A549 (cell line): ENCODE measurements around the gene SYNJ2BP. TPM values are rescaled to one million over a fixed set of nuclear protein-coding genes. Genes with fewer than 3 reads are reported as not detected.
"Not testable (repeated sequence)": the region's sequence is repeated elsewhere in the genome, so short reads cannot be mapped to it uniquely, and the experiment has no call there.

ENCODE experiments used
- ATAC-seq, 2 experiments: fragments of 200-7000 bp in 1 of 2; fragments of >200 bp in 1 of 2; cut with Nextera tagmentation in 1 of 2; cut with Tn5 transposase in 1 of 2; 3 replicates each; pipeline versions ENCODE4 v1.8.0 to v1.9.1; 2018 to 2020; ENCODE audit warnings: mild to moderate bottlenecking in 1 of 2, moderate library complexity in 1 of 2
- CTCF ChIA-PET: fragments of 300-600 bp; sonication (Branson Sonifier 250); formaldehyde crosslinking; extraction: SDS; loops from one replicate; lab custom pipeline; 2021; ENCODE audit warnings: antibody characterized with exemption, inconsistent platforms; lab: Yijun Ruan, JAX
- POLR2A ChIA-PET: fragments of 350-600 bp; formaldehyde crosslinking; extraction: SDS; loops from one replicate; lab custom pipeline; 2021; ENCODE audit warnings: antibody characterized with exemption, inconsistent platforms; lab: Yijun Ruan, JAX
- DNase-seq, 2 experiments: peaks; one replicate each; pipeline versions ENCODE4 v3.0.0 to v3.0.0-alpha.2; 2011 to 2016; ENCODE audit warnings: low read depth in 1 of 2, low spot score in 1 of 2
- FAIRE-seq: peaks from 2 replicates; lab custom pipeline; 2011; peaks lifted over from hg19 to GRCh38; lab: Jason Lieb, UNC
- H3K27ac ChIP-seq, 2 experiments: fragments of >200 bp; sonication (Bioruptor Twin); formaldehyde crosslinking; 3 replicates each; pipeline ENCODE4 v1.5.1; 2016 to 2017
- H3K4me1 ChIP-seq: fragments of >200 bp; sonication (Bioruptor Twin); formaldehyde crosslinking; 3 replicates; pipeline ENCODE4 v1.6.1; 2016
- H3K4me2 ChIP-seq: fragments of >200 bp; sonication (Bioruptor Twin); formaldehyde crosslinking; 3 replicates; pipeline ENCODE4 v1.6.1; 2016
- H3K4me3 ChIP-seq: fragments of >200 bp; sonication (Bioruptor Twin); formaldehyde crosslinking; 3 replicates; pipeline ENCODE4 v1.5.1; 2016
- H3K9me3 ChIP-seq: fragments of >200 bp; sonication (Bioruptor Twin); formaldehyde crosslinking; 3 replicates; pipeline ENCODE4 v1.6.1; 2016
- CHD2 ChIP-seq: fragments of 150-350 bp; IDR thresholded peaks from 2 replicates; pipeline ENCODE4 v1.6.1; 2014; ENCODE audit warnings: low read length; ENCODE audit not compliant: partially characterized antibody
- ESRRA ChIP-seq: fragments of 150-350 bp; IDR thresholded peaks from 2 replicates; pipeline ENCODE4 v1.6.1; 2014; ENCODE audit warnings: mild to moderate bottlenecking, low read length, borderline replicate concordance
- HES2 ChIP-seq: fragments of >200 bp; sonication (Bioruptor Twin); formaldehyde crosslinking; IDR thresholded peaks from 2 replicates; pipeline ENCODE4 v1.6.1; 2016
- HEYL ChIP-seq: fragments of 250-450 bp; sonication (Bioruptor Pico); IDR thresholded peaks from 2 replicates; pipeline ENCODE4 v1.8.0; 2021; ENCODE audit warnings: mild to moderate bottlenecking, moderate library complexity
- HOXA7 ChIP-seq: fragments of 250-450 bp; sonication (Bioruptor Pico); IDR thresholded peaks from 2 replicates; pipeline ENCODE4 v1.5.0; 2020; ENCODE audit warnings: mild to moderate bottlenecking, moderate library complexity
- HOXB13 ChIP-seq: fragments of 250-450 bp; sonication (Bioruptor Pico); IDR thresholded peaks from 2 replicates; pipeline ENCODE4 v1.5.0; 2020; ENCODE audit warnings: low read depth, mild to moderate bottlenecking, moderate library complexity
- HOXB5 ChIP-seq: fragments of 250-450 bp; sonication (Bioruptor Pico); IDR thresholded peaks from 2 replicates; pipeline ENCODE4 v1.5.0; 2020; ENCODE audit warnings: mild to moderate bottlenecking, moderate library complexity
- JUN ChIP-seq, 2 experiments: fragments of >200 bp; sonication (Bioruptor Twin); formaldehyde crosslinking; IDR thresholded peaks; 2 replicates in 1 of 2; 3 replicates in 1 of 2; pipeline ENCODE4 v1.6.1; 2016 to 2017
- JUNB ChIP-seq: fragments of >200 bp; sonication (Bioruptor Twin); formaldehyde crosslinking; IDR thresholded peaks from 2 replicates; pipeline ENCODE4 v1.6.1; 2016
- KDM5A ChIP-seq: fragments of 200-600 bp; sonication (generic); IDR thresholded peaks from 2 replicates; pipeline ENCODE4 v1.6.1; 2016; ENCODE audit warnings: antibody characterized with exemption, mild to moderate bottlenecking
- MAZ ChIP-seq: fragments of 150-350 bp; IDR thresholded peaks from 2 replicates; pipeline ENCODE4 v1.6.1; 2014; ENCODE audit warnings: antibody characterized with exemption, low read depth, low read length, borderline replicate concordance
- RARB ChIP-seq: fragments of 250-450 bp; sonication (Bioruptor Pico); IDR thresholded peaks from 2 replicates; pipeline ENCODE4 v1.8.0; 2021; ENCODE audit warnings: mild to moderate bottlenecking, moderate library complexity
- RFX5 ChIP-seq: fragments of 450-650 bp; IDR thresholded peaks from 2 replicates; pipeline ENCODE4 v1.7.1; 2014; ENCODE audit warnings: antibody characterized with exemption, mild to moderate bottlenecking, moderate library complexity
- SMC3 ChIP-seq: fragments of >200 bp; sonication (Bioruptor Twin); formaldehyde crosslinking; IDR thresholded peaks from 3 replicates; pipeline ENCODE4 v1.6.1; 2018; ENCODE audit warnings: inconsistent platforms
- ZC3H11A ChIP-seq: fragments of 450-650 bp; IDR thresholded peaks from 2 replicates; pipeline ENCODE4 v1.6.1; 2014; ENCODE audit warnings: antibody characterized with exemption, mild to moderate bottlenecking
- WGBS: methylation state at CpG from one replicate; pipeline ENCODE4 v1.1.6; 2017; ENCODE audit errors: missing lambda C conversion rate; 5-methylcytosine and 5-hydroxymethylcytosine counted together
- polyA plus RNA-seq, 4 experiments: library from polyadenylated mRNA; depleted of rRNA in 3 of 4; stranded (reverse); fragments of >200 nt; fragmentation: RNase III in 1 of 4; extraction: RNeasy Plus Mini Kit Qiagen cat#74134 plus additional on column Dnase treatment in 1 of 4; gene quantifications; 2 replicates in 3 of 4; 3 replicates in 1 of 4; pipeline ENCODE4 v1.2.3, GENCODE V29; 2011 to 2017

Gene SYNJ2BP
- polyA plus RNA-seq, 2 of the 4 experiments (the other 2 are of a cell fraction): 13.0 to 31.9 TPM

- FAIRE-seq (no peak), DNase-seq (no peak), ATAC-seq (no peak)
- ChIA-PET CTCF (no interaction called here), POLR2A (no interaction called here)
- H3K27ac ChIP-seq: no peak overlapping the region
- no peak overlapping the region for H3K4me2 ChIP-seq
- no peak overlapping the region for H3K4me3 ChIP-seq
- H3K4me1 ChIP-seq: no peaks in the 10 kb centered on the region
- 1% methylated on average over 3 of the region's 4 CpGs for WGBS
- TF ChIP-seq RARB (no peak), CHD2 (no peak), JUN (IDR thresholded peaks at IDR 0.05) (no peak), HES2 (no peak), HEYL (no peak), MAZ (no peak), SMC3 (no peak), HOXB5 (CRISPR knock-in tag) (no peak), HOXB13 (no peak)
- peaks cover 25% of the 10 kb centered on the region for H3K9me3 ChIP-seq
Measured at GRCh38 chr14:70436867-70437266, 20.0 kb upstream of the SYNJ2BP start.

DNA sequence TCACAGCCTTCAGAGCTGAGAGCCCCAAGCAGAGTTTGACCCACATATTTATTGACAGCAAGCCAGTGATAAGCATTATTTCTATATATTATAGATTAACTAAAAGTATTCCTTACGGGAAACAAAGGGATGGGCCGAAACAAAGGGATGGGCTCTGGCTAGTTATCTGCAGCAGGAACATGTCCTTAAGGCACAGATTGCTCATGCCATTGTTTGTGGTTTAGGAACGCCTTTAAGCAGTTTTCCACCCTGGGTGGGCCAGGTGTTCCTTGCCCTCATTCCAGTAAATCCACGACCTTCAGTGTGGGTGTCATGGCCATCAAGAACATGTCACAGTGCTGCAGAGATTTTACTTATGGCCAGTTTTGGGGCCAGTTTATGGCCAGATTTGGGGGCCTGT, 9.7 kb upstream of the SYNJ2BP start:
- H3K4me3 ChIP-seq, H3K4me1 ChIP-seq, H3K27ac ChIP-seq, H3K4me2 ChIP-seq, POLR2A ChIA-PET, DNase-seq, CTCF ChIA-PET, FAIRE-seq, ATAC-seq: not testable (repeated sequence)
- H3K9me3 ChIP-seq: peaks cover 15% of the 10 kb centered on the region; the same call in 2 of the 3 replicates
- 17% methylated on average over 4 of the region's 4 CpGs for WGBS

DNA sequence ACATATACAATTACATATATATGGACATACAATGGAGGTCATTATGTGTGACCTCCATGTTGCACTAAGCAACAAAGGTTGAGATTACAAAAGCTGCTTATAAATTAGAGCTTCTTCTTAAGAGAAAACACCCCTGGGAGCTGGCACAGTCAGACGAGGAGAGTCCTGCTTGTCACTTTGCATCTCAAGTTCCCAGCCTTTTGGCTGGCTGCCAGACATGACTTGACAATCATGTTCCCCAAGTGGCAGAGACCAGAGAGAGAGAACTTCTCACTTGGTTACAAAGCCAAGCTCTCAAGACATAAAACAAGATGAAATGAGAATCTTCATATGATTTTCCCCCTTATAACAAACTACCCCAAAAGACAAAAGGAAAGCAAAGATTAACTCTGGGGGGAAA, 8.5 kb upstream of the SYNJ2BP start:
- Histone ChIP-seq H3K4me2 (no peak overlapping the region), H3K9me3 (peaks cover 7% of the 10 kb centered on the region; the same call in 2 of the 3 replicates), H3K4me3 (no peak overlapping the region), H3K4me1 (no peaks in the 10 kb centered on the region), H3K27ac (no peak overlapping the region)
- CTCF ChIA-PET: no interaction called here
- DNase-seq: no peak
- 6% methylated on average over 1 of the region's 1 CpG for WGBS
- TF ChIP-seq JUNB (no peak), RFX5 (no peak)
- POLR2A ChIA-PET: no interaction called here
- ATAC-seq: no peak
- no peak for FAIRE-seq

DNA sequence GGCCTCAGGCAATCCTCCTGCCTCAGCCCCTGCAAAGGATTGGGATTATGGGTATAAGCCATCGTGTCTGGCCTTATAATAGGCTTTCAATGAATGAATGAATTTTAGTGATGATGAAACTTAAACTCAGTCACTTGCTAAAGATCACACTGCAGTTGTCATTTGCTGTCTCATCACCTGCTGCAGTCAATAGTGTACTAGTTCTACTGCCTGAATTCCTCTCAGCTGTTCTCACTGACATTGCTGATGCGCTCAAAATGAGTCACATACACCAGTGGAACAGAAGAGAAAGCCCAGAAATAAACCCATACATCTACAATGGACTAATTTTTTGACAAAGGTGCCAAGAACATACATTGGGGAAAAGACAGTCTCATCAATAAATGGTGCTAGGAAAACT, 5.6 kb upstream of the SYNJ2BP start:
- FAIRE-seq (no peak), ATAC-seq (no peak), DNase-seq (no peak)
- Histone ChIP-seq H3K4me2 (no peak overlapping the region), H3K9me3 (peaks cover 4% of the 10 kb centered on the region; the same call in 1 of the 3 replicates), H3K4me1 (0 out of 3 replicates have a peak, but pooled peaks cover under 1% of the 10 kb centered on the region), H3K27ac (no peak overlapping the region), H3K4me3 (no peak overlapping the region)
- ChIA-PET POLR2A (no interaction called here), CTCF (no interaction called here)
- no peak for TF ChIP-seq KDM5A
- no peak for TF ChIP-seq HOXA7 (CRISPR knock-in tag)
- TF ChIP-seq ZC3H11A: no peak
- TF ChIP-seq ESRRA: no peak
- 26% methylated on average over 2 of the region's 2 CpGs for WGBS

DNA sequence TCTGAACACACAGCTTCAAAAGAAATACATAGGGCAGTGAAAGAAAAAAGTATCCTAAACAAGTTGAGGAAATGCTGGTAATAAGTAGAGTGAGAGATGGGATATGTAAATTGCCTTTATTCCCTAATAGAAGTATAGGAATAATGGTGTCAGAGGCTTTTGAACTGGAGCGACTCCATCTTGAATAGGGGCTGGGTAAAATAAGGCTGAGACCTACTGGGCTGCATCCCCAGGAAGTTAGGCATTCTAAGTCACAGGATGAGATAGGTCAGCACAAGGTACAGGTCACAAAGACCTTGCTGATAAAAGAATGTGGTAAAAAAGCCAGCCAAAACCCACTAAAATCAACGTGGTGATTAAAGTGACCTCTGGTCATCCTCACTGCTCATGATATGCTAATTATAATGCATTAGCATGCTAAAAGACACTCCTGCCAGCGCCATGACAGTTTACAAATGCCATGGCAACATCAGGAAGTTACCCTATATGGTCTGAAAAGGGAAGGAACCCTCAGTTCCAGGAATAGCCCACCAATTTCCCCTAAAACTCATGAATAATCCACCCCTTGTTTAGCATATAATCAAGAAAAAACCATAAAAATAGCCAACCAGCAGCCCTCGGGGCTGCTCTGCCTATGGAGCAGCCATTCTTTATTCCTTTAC, 2.5 kb upstream of the SYNJ2BP start:
- CTCF ChIA-PET: interaction anchor here (0.6 kb wide), 1 partner anchor 522 kb away, joined by 3 read pairs; no protein-coding TSS in a partner anchor
- POLR2A ChIA-PET: not testable (repeated sequence)

More for the DNA sequence above, 2.5 kb upstream of the SYNJ2BP start:
- not testable (repeated sequence) for DNase-seq, H3K4me3 ChIP-seq, H3K4me2 ChIP-seq, FAIRE-seq, ATAC-seq, H3K9me3 ChIP-seq, H3K27ac ChIP-seq
- WGBS: 17% methylated on average over 4 of the region's 4 CpGs
- peaks cover 13% of the 10 kb centered on the region; the same call in 2 of the 3 replicates for H3K4me1 ChIP-seq
